HG03457 (cell line): ENCODE measurements around the gene KRT79.
"Not testable (repeated sequence)": the region's sequence is repeated elsewhere in the genome, so short reads cannot be mapped to it uniquely, and the experiment has no call there.

Source experiments
- ATAC-seq: cut with Tn5 transposase; IDR thresholded peaks from one replicate; pipeline ENCODE4 v1.9.1; 2021; ENCODE audit warnings: moderate number of reproducible peaks; ENCODE audit not compliant: unreplicated experiment

The KRT79 gene

DNA sequence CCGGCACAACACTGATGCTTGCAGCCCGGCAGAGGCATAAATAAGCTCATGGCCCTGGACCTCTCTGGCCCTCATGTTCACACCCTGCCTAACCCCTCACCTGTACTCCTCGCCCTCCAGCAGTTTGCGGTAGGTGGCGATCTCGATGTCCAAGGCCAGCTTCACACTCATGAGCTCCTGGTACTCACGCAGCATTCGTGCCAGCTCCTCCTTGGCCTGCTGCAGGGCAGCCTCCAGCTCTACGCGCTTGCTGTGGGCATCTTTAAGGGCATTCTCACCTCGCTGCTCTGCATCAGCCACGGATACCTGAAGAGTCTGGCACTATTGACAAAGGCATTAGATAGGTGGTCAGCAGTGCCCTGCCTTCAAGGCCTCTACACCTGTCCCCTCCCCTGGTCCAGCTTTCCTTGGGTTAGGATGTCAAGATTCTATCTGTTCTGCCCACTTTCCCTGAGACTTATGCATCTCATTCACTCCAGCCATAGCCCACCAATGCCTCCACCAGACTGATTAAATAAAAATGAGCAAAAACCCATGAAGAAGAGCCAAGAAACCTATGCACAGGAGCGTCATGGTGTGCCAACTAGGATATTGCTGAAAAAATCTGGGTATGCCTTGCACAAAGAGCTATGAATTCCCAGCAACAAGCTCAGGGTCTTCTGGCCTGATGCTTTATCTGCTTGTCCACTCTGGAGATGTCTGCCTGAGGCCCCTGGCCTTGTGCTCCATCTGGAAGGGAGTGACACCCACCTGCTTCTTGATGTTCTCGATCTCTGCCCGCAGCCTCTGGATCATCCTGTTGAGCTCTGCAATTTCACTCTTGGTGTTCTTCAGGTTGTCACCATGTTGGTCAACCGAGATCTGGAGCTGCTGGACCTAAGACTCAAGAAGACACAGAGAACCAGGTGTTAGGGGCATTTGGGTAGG is 26.3 kb downstream of the KRT79 start:
- ATAC-seq = no peak

DNA sequence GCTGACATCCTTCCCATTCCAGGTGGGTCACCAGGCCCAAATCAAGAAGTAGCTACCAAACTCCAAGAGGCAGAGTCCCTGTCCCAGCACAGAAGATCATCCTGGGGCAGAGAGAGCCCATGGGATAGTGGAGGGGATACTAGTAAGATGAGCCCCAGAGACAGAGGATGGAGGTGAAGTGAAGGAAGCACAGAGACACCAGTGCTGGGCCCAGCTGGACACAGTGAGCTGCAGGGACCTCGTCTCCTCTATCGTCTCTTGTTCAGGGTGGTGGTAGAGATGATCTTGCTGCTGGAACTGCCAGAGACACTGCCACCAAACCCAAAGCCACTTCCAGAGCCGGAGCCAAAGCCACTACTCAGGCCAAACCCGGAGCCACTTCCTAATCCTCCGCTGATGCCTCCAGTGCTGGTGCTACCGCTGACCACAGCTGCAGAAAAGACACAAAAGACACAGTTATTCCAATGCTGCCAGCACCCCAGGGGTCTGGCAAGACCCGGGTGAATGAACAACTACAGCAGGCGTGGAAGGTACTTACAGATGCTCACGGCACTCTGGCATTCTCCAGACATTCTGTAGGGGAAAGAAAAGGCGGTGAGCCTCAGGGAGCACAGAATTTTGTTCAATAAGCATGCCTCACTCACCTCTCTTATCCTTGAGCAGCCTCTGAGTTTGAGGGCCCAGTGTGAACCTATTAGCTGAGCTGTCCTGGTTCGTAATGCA is 27.1 kb downstream of the KRT79 start:
- no peak for ATAC-seq

GRCh38 chr12:52806169-52806811 is 27.8 kb downstream of the KRT79 start:
- no peak for ATAC-seq

DNA sequence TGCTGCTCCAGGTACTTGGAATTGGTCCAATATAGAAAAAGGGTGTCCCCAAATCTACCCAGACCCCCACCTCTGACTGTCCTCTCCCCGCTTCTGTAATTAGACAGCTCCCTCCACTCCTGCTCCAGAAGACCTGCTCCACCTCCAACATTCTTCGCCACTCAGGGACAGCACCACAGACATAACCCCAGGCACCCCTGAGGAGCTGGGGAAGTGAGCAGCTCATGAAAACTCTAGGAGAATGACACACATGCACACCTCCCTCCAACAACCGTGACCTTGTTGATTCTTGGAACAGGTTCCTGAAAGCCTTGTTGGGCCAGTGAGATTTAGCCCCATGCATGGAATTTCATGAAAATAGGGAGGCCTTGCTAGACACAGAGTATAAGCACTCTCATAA is 28.4 kb downstream of the KRT79 start:
- ATAC-seq = no peak

DNA sequence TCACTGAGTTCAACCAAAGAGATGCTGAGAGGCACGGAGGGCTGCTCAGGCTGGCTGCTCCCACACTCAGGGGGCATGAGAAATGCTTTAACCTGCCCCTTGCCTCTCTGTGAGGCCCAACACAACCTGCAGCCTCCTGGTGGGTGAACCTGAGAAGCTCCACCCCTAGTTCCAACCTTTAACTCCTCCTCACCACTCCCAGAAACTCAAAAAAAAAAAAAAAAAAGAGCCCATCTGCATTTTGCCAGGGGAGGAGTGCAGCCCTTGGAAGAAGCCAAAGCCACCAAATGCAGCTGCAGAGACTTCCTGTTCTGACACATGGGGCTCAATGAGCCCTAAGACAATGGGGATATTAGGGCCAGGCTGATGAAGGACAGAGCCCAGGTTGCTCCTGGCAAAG is 29.1 kb downstream of the KRT79 start:
- ATAC-seq = no peak

DNA sequence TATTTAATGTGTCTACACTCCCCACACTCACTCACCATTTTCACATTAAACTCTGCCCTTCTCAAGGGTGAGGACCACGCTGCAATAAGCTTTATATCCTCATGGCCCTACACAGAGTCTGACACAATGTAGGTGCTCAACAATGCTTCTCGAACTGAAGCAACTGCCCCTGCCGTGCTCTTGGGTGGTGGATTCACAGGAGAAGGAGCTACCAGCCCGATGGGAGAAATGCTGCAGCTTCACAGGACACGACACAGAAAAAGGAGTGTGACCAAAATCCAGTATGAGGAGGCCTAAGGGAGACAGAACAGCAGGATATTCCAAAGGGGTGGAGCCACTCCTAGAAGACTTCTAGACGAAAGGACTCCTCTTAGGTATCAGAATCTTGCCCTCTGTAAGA is 31.7 kb downstream of the KRT79 start:
- ATAC-seq = no peak

DNA sequence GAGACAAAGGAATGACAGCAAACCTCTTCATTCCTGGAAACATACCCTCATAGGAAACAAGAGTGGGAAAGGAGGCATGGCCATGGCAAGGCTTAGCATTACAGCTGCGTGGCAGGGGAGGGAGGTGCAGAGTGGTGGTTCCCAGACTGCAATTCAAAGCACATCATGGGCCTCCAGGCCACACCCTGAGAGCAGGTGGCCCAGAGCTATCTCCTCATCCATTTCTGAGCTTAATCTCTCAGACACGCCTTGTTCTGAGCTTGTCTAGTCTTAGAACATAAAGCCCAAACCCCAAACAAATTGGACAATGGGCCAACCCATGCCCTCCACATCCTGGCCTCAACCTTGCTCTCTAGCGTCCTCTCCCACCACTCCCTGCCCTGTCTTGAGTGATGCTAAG is 32.3 kb downstream of the KRT79 start:
- ATAC-seq = no peak

DNA sequence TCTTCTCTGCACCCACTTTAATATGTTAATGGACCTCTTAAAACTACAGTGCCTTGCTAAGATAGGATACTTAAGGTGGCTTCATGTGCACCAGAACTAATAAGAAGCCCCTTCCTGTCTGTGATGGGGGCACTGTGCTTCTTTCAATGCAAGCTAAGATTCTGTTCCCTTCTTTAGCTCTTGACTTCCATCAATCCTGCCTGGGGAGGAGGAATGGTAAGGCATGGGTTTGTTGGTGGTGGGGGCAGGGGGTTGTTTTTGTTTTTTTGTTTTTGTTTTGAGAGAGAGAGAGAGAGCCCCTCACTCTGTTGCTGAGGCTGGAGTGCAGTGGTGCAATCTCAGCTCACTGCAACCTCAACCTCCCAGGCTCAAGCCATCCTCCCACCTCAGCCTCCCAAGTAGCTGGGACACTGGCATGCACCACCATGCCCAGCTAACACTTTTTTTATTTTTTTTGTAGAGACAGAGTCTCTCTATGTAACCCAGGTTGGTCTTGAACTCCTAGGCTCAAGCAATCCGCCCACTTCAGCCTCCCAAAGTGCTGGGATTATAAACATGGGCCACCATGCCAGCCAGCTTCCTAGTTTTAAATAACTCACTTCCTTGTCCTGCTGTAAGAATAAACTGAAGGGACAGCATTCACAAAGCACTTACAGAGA is 33.7 kb downstream of the KRT79 start:
- ATAC-seq = no peak

- no peak for ATAC-seq
Measured at GRCh38 chr12:52799505-52800211, 34.5 kb downstream of the KRT79 start.

GRCh38 chr12:52798671-52799504 is 35.2 kb downstream of the KRT79 start:
- ATAC-seq = no peak

DNA sequence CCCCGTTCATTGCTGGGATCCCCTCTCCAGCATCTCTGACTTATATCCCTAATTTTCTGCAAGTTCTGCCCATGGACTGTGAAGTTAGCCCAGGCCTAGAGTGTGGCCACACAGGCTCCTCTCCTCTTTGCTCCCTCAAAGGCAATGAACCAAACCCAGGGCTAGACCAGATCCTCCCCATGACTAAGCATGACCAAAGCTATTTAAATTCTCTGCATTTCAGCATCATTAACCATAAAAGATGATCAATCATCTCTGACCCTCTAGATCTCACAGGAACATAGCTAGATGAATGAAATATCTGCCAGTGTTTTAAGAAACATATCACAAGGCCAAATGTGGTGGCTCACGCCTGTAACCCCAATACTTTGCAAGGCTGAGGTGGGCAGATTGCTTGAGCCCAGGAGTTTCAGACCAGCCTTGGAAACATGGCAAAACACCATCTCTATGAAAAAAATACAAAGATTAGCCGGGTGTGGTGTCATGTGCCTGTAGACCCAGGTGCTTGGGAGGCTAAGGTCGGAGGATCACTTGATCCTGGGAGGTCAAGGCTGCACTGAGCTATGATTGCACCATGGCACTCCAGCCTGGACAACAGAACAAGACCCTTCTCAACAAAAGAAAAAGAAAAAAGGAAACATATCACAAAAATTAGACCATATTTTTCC is 36.0 kb downstream of the KRT79 start:
- no peak for ATAC-seq

- ATAC-seq = no peak
Measured at GRCh38 chr12:52797529-52797894, 36.6 kb downstream of the KRT79 start.

- no peak for ATAC-seq
Measured at GRCh38 chr12:52796839-52797528, 37.1 kb downstream of the KRT79 start.

DNA sequence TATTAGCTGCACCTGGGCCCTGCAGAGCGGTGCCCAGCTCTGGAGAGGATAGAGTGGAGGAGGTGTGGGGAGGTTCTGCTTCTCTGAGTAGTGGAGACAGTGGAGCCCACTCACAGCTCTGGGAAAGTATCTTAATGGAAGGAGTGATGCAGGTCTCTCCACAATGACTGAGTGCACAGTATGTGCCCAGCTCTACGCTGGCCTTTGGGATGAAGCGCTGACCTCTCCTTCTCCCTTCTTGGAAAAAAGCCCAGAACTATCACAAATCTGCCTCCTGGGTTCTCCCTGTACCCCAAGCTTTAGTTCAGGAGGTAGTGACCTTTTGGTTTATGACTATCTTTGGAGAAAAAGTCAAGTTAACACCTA is 37.7 kb downstream of the KRT79 start:
- no peak for ATAC-seq

GRCh38 chr12:52795694-52796428 is 38.2 kb downstream of the KRT79 start, which contains the start of gene KRT3:
Gene KRT3 (minus strand): TSS chr12:52796117. CDS start chr12:52796042, 75 bp downstream.
- ATAC-seq = no peak

GRCh38 chr12:52795332-52795674 is 38.8 kb downstream of the KRT79 start:
- ATAC-seq = not testable (repeated sequence)

- ATAC-seq = no peak
Measured at GRCh38 chr12:52794479-52795331, 39.4 kb downstream of the KRT79 start.
